ENCODE results near the gene RPLP1.
A peak's percentile ranks its signal among the peaks of the same experiment; 100 is the strongest.

The RPLP1 gene

DNA sequence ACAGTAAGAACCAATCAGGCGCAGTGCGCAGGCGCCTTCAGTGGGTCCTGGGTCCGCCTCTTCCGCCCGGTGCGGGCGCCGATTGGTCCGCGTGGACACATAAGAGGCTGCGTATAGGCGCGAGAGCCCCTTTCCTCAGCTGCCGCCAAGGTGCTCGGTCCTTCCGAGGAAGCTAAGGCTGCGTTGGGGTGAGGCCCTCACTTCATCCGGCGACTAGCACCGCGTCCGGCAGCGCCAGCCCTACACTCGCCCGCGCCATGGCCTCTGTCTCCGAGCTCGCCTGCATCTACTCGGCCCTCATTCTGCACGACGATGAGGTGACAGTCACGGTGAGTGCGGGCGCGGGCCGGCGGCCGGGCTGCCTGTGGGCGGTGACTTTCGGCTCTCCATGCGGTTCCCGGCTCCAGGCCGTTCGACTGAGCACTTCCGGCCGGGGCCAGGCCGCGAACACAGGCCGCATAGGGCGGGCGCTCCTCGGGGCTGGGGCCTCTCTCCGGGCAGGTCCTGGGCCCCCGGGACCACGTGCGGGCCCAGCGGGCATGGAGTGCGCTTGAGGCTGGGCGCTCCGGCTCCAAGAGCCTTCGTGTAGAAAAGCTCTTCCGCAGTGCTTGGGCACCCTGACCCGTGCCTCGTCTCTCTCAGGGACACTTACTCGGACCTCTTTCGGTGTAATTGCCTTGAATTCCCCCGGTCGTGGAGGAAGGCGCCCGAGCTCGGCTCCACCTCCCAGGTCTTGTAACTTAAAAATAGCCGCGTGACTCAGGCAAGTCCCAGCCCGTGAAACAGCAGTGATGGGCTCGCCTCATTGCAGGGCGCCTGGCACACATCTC lies at the start of gene RPLP1:
RPLP1 (plus strand) TSS at position 127 of the 830 bp plus-strand sequence; CDS start at position 258, 131 bp downstream.
- peak; percentile 95 for DNase-seq (ENCODE audit: low spot score)

GRCh38 chr15:69403594-69403993 lies 49.0 kb upstream of the RPLP1 start:
- DNase-seq (ENCODE audit: low spot score) = no peak

DNA sequence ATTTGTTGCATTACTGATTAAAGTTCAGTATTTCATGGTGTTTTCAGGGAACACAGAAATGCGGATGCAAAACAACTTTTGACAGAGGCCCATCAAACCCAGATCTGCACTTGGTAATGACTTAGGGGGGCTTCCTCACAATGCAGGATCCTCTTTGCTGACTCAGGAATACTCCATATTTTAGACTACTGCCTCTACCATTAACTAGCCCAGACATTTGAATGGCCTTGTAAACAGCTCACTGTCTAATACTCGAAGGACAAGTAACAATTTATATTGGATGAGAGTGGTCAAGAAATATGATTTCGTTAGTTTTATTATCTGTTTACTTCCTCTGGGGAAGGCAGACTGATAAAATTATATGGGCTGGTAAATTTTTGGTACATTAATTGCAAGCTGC lies 47.5 kb upstream of the RPLP1 start:
- DNase-seq (ENCODE audit: low spot score) = no peak

- no peak for DNase-seq (ENCODE audit: low spot score)
These were observed 44.8 kb upstream of the RPLP1 start for GRCh38 chr15:69407719-69408400.

- no peak for DNase-seq (ENCODE audit: low spot score)
These were observed 43.8 kb upstream of the RPLP1 start for GRCh38 chr15:69408841-69409240.

GRCh38 chr15:69410248-69410874 lies 42.3 kb upstream of the RPLP1 start:
- no peak for DNase-seq (ENCODE audit: low spot score)

DNA sequence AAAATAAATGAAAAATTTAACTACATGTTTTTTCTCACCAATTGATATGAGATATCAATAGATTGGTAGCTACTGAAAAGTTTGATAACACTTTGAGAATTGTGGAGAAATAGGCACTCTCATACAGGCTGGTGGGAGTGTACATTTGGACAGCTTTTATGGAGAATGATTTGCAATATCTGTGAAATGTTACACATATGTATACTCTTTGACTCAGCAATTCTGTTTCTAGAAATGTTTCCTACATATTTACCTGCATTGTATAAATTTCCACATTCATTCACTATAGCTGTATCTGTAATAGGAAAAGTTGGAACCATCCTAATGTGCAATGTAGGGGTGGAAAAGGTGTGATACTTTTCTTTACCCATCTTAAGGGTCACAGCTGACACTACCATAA lies 40.3 kb upstream of the RPLP1 start:
- DNase-seq (ENCODE audit: low spot score) = no peak

- DNase-seq (ENCODE audit: low spot score) = no peak
These were observed 39.9 kb upstream of the RPLP1 start for GRCh38 chr15:69412701-69413100.

DNA sequence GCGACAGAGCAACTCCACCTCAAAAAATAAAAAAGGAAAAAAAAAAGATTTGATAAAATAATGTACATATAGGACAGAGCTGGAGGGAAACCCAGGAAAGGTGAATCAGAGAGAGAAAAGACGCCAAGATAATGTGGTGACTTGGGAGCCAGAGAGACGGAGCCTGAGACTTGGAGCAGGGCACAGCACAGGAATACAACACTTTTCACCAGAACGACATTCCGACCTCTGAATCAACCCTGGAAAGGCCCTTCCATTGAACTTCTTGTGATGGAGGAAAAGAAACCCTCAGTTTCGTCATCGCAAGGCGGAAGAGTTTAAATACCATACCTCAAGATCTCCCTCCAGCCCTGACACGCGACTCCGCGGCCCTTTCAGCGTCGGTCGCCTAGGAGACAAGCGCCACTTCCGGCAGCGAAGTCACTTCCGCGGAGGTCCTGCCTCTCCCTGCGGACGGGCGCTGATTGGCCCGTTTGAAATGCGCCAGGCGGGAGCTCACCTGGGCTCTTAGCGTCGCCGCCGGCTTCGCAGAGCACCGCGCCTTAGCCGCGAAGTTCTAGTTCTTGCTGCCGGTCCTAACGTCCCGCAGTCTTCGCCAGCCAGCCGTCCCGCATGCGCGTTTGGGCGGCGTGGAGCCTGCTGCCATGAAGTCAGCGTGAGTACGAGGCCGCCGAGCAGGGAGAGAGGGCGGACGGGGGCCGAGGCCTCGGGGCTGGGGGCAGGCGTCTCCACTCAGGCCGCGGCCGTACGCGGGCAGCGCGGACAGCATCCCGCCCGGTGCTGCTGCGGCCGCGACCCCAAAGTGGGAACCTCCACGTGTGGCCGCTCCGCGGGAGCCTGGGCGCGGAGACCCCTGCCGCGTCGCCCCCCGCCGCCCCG lies 38.6 kb upstream of the RPLP1 start, which contains the start of gene KIF23:
KIF23 (plus strand) TSS at position 528 of the 879 bp plus-strand sequence; CDS start at position 645, 117 bp downstream.
- DNase-seq (ENCODE audit: low spot score) = peak; percentile 90

- DNase-seq (ENCODE audit: low spot score) = peak; percentile 10
These were observed 37.9 kb upstream of the RPLP1 start for GRCh38 chr15:69414701-69415167.

DNA sequence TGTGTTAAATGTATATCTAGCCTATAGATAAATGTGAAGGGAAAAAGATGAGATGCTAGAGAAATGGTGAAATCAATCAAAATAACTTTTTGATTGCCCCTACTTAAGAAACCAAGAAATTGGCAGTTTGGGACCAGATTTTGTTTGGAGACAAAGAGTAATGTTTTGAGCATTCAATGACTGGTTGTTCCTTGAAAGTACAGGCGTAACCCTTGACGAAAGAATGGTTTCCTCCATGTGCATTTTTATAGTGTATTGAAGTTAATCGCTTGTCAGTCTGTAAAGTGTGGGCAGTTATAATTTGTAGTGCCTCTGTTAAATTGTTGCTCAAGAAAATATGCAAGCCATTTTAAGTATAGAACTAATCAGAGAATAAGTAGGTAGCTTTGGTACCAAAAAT lies 37.2 kb upstream of the RPLP1 start:
- DNase-seq (ENCODE audit: low spot score) = no peak

- DNase-seq (ENCODE audit: low spot score) = no peak
These were observed 35.0 kb upstream of the RPLP1 start for GRCh38 chr15:69417581-69417980.

GRCh38 chr15:69421498-69421897 lies 31.1 kb upstream of the RPLP1 start:
- no peak for DNase-seq (ENCODE audit: low spot score)

DNA sequence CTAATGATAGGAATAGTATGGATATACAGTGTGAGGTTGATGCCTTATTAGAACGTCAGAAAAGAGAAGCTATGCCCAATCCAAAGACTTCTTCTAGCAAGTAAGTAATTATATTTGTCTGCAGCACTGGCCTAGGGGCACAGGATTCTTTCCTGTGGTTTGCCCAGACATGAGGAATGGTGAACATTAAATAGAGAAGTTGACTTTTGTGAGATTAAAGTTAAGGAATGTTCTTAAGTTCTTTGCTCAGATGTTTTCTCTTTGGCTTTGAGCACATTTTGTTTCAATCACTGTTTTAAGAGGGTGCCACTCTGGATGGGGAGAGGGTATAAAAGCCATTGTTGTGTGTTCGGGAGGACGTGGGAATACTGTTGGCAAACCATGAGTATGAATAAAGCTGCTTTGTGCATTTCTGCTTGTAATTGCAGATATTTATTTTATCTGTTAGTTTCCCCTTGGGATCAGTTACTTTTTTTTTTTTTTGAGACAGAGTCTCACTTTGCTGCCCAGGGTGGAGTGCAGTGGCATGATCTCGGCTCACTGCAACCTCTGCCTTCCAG lies 30.2 kb upstream of the RPLP1 start:
- DNase-seq (ENCODE audit: low spot score) = no peak

DNA sequence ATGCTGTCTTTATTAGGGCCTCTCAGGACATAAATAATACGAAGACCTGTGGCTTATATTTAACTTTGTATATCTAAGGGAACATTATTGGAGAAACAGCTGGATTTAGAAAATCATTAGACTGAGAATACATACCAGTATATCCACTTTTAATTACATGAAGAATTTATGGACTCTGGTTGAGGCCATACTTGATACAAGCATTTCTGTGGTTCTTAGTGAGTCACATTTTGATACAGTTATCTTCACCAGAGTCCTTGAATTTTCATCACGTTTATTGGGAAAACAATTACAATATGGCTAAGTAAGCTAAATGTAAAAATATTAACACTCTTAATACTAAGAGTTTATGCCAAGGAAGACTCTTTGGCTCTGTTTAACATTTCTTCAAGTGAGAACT lies 28.6 kb upstream of the RPLP1 start:
- no peak for DNase-seq (ENCODE audit: low spot score)

- DNase-seq (ENCODE audit: low spot score) = no peak
These were observed 27.7 kb upstream of the RPLP1 start for GRCh38 chr15:69424748-69425413.

DNA sequence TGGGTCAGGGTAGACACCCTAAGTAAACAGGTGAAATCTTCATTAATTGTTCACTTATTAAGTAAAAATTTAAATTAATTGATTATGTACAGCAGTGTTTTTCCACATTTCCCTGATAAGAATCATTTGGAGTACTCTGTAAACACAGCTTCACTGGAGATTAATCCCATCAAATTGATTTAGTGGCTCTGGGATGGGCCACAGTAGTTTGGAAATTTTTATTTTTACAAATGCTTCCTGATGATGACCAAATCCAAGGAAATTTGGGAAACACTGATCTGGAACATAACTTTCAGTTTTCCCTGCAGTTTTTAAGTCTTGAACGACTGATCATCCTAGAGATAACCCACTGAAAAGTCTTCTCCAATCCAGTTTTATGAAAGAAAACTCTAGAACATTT lies 18.8 kb upstream of the RPLP1 start:
- DNase-seq (ENCODE audit: low spot score) = no peak

DNA sequence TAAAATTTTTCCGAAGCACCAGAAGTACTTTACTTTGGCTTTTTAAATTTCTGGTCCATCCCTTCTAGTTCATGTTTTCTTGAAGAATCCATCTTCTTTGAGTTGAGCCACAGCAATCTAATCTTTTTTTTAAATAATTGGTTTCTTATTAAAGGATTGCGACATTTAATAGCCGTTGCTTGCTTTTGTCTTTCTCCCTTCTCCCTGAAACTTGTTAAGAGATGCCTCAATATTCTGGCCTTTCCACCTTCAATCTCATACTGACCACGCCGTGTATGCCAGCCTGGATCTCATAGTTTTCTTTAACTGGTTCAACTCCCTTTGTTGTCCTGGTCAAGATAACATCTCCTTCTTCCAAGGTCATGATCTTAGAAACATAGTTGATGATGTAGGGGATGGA lies 18.4 kb upstream of the RPLP1 start:
- DNase-seq (ENCODE audit: low spot score) = no peak

- DNase-seq (ENCODE audit: low spot score) = no peak
These were observed 17.9 kb upstream of the RPLP1 start for GRCh38 chr15:69434679-69435078.

DNA sequence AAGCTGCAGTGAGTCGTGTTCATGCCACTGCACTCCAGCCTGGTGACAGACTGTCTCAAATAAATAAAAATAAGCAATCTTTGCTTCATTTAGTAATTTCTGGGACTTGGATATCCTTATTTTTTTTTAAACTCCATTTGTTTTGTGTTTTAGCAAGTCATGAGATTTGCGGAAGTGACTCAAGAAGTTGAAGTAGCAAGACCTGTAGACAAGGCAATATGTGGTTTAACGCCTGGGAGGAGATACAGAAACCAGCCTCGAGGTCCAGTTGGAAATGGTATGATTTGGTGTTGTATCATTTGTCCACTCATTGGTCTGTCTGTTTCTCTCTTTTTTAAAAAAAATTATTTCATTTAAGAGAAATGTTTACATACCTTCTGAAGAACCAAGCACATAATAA lies 16.6 kb upstream of the RPLP1 start:
- no peak for DNase-seq (ENCODE audit: low spot score)

DNA sequence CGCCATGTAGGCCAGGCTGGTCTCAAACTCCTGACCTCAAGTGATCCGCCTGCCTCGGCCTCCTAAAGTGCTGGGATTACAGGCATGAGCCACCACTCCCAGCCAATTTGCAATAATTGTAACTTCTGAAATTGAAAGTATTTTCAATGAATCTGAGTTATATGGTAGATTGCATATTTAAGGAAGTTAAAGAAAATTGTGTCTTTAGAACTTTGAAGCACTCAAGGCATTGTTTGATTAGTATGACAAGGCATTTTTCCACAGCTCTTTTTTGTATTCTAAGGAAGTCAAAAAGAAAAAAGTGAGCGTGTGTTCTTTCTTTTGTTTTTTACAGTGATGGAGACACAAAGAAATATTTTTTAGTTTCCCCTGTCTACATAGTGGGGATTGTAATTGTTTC lies 15.7 kb upstream of the RPLP1 start:
- DNase-seq (ENCODE audit: low spot score) = no peak

Data from hematopoietic multipotent progenitor cell treated with erythropoietin and hydrocortisone succinate and interleukin-3 and kit ligand, for 17 days (in vitro differentiated cells).